Testis (tissue), 2 donors: Measurements from ENCODE around the gene ZNF367.

Experiments
- CTCF ChIP-seq, 3 experiments: fragments of 450-650 bp in 2 of 3; fragments of 200-600 bp in 1 of 3; sonication (generic) in 1 of 3; IDR thresholded peaks; one replicate each; pipeline ENCODE4 v1.5.1; 2016 to 2019; ENCODE audit warnings: antibody characterized with exemption in 3 of 3, mild to moderate bottlenecking in 2 of 3, moderate library complexity in 1 of 3
- POLR2A ChIP-seq: fragments of 450-650 bp; IDR thresholded peaks from one replicate; pipeline ENCODE4 v1.6.1; 2017; ENCODE audit warnings: antibody characterized with exemption, mild to moderate bottlenecking, moderate library complexity

GRCh38 chr9:96382175-96382574 lies 36.0 kb downstream of the ZNF367 start:
- TF ChIP-seq CTCF (IDR thresholded peaks at IDR 0.05) = no peak
- no peak for TF ChIP-seq POLR2A
